ENCODE results near the gene ADD3.

The ADD3 gene

DNA sequence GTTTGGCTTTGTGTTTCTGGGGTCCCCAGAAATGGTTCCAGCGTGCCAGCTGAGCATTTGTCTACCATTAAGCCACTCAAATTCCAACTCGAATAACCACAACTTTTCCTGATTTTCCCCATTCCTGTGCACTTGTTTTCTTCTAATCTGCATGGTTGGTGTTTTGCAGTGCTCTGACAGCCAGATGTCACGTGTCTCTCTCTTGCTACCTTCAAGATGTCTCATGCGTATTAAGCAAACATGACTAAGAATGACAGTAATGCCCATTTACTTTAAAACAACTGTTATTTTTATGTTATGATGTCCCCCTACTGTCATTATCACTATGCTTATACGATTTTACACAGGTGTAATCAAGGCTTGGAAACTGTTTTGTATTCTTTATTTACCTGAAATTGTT is 164.4 kb downstream of the ADD3 start:
- DNase-seq (ENCODE audit: extremely low read depth in 1 of 2, low read depth in 1 of 2) = no peak

GRCh38 chr10:110174201-110174600 is 166.4 kb downstream of the ADD3 start:
- no peak for DNase-seq (ENCODE audit: extremely low read depth in 1 of 2, low read depth in 1 of 2)

DNA sequence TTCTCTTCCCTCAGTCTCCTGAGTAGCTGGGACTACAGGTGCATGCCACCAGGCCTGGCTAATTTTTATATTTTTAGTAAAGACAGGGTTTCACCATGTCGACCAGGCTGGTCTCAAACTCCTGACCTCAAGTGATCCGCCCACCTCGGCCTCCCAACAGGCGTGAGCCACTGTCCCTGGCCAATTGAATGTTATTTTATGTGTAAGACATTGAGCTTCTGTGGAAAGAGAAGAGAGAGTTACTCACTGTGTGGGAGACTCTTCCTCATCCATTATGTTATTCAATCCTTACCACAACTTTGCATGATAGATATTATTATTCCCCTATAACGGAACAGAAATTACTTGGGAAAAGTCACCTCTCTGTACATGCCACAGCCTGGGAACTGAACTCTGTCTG is 167.0 kb downstream of the ADD3 start:
- no peak for DNase-seq (ENCODE audit: extremely low read depth in 1 of 2, low read depth in 1 of 2)

DNA sequence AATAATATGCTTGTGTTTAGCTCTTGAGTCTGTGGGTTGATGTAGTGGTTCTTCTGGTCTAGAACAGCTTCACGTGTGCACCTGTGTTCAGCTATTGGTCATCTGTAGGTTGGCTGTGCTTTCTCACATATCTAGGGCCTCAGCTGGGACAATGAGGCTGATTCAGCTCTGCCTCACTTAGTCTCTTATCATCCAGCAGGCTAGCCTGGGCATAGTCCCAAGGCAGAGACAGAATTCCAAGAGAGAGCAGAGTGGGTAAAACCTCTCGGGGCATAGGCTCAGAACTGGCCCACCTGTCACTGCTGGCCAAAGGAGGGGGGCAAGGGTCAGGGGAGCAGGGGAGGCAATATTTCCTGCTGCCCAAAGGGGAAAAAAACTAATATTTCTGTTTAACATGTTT is 167.6 kb downstream of the ADD3 start:
- DNase-seq (ENCODE audit: extremely low read depth in 1 of 2, low read depth in 1 of 2) = no peak

DNA sequence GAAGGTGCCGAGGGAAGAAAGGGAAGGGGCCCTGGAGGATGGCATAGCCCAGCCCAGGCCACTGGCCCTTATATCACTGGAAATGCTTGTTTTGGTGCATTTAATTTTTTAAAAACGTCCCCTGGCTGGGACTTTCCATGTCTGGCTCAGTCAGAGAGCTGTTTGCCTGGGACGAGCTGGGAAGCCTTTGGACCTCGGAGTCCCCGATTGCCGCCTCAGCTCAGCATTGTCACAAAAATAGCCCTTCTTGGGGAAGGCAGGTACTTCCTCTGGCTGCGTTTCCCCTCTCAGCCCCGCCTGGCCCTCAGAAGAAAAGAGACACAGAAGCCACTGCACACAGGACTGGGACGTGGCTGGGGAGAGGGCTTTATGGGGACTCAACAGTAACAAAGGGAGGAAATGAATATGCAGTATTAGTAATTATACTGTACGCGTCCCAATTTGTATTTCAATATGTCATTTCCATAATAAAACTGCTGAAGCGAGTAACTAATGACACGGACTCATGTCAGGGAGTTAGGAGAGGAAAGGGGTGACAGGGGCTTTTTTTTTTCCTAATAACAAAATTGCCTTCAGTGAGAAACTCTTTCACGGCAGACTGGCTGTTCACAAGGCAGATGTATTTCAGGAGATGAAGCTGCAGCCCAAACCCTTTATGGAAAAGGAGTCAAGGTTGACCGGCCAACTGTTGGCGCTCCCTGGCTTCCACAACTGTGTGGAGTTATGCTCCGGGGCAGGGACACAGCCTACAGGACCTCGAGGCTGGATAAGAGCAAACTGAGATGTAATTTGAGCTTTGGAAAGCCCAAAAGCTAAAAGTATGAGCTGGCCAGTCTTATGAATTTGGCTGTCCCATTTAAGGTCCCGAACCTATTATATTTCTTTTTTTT is 168.6 kb downstream of the ADD3 start:
- no peak for DNase-seq (ENCODE audit: extremely low read depth in 1 of 2, low read depth in 1 of 2)

GRCh38 chr10:110179220-110179619 is 171.4 kb downstream of the ADD3 start:
- no peak for DNase-seq (ENCODE audit: extremely low read depth in 1 of 2, low read depth in 1 of 2)

- no peak for DNase-seq (ENCODE audit: extremely low read depth in 1 of 2, low read depth in 1 of 2)
Measured at GRCh38 chr10:110181451-110181850, 173.7 kb downstream of the ADD3 start.

- DNase-seq (ENCODE audit: extremely low read depth in 1 of 2, low read depth in 1 of 2) = no peak
Measured at GRCh38 chr10:110181911-110182310, 174.1 kb downstream of the ADD3 start.

DNA sequence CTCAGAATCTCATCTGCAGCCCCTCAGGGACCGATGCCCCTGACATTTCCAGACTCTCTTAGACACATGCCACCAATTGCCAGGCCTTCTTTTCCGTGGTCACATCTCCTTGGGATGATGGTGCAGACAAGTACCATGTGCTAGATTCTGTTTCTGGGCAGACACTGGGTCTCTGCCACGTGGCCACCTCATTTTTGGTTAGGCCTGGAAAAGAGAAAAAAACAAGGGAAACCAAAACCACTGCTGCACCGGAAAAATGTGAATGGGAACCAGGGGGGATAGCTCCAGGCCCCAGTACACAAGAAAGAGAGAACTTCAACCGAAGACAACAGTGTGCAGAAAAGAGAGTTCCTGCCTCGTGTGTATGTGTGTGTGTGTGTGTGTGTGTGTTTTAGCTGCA is 176.6 kb downstream of the ADD3 start:
- DNase-seq (ENCODE audit: extremely low read depth in 1 of 2, low read depth in 1 of 2) = no peak
